ENCODE measurements around the gene LHFPL3.

GRCh38 chr7:104814126-104814525 lies 485.7 kb downstream of the LHFPL3 start:
- TF ChIP-seq CTCF (IDR thresholded peaks at IDR 0.05 in 2 of 3, conservative IDR thresholded peaks at IDR 0.05 in 1 of 3; ENCODE audit: insufficient read depth in 2 of 3, low read depth in 1 of 3, low read length in 3 of 3) (no peak), RNF219 (CRISPR knock-in tag; IDR thresholded peaks at IDR 0.05) (no peak), POLR2A (conservative IDR thresholded peaks at IDR 0.05) (no peak), XRCC4 (IDR thresholded peaks at IDR 0.05; ENCODE audit: extremely low read depth, insufficient read depth, insufficient read length) (no peak), E2F8 (IDR thresholded peaks at IDR 0.05; ENCODE audit: low read depth, partially characterized antibody) (no peak), FOS (IDR thresholded peaks at IDR 0.05; ENCODE audit: extremely low read depth, insufficient read length) (no peak), RAD21 (CRISPR knock-in tag; conservative IDR thresholded peaks at IDR 0.05 in 1 of 2, IDR thresholded peaks at IDR 0.05 in 1 of 2) (no peak), PTBP1 (IDR thresholded peaks at IDR 0.05; ENCODE audit: low read depth, low read length) (no peak), JUN (IDR thresholded peaks at IDR 0.05; ENCODE audit: borderline replicate concordance, low read depth, low read length) (no peak), JUN (CRISPR knock-in tag; IDR thresholded peaks at IDR 0.05; ENCODE audit: borderline replicate concordance) (no peak), CSDE1 (IDR thresholded peaks at IDR 0.05) (no peak), POLR3G (IDR thresholded peaks at IDR 0.05; ENCODE audit: extremely low read depth, insufficient read length, insufficient replicate concordance) (no peak), ZNF232 (CRISPR knock-in tag; IDR thresholded peaks at IDR 0.05) (no peak), ZNF668 (CRISPR knock-in tag; IDR thresholded peaks at IDR 0.05) (no peak), POLR2AphosphoS2 (IDR thresholded peaks at IDR 0.05; ENCODE audit: low read length) (no peak)

Data from K562 (cell line).